Lower leg skin (tissue), 3 donors: ENCODE measurements around the gene PSMD2.

ENCODE experiments used
- CTCF ChIP-seq, 3 donors: fragments of 450-650 bp; IDR thresholded peaks; one replicate each; pipeline ENCODE4 v1.5.1; 2016; ENCODE audit warnings: antibody characterized with exemption in 3 of 3, mild to moderate bottlenecking in 3 of 3, moderate library complexity in 2 of 3
- POLR2A ChIP-seq, 2 donors: fragments of 450-650 bp; IDR thresholded peaks; one replicate each; pipeline ENCODE4 v1.6.1; 2016 to 2017; ENCODE audit warnings: antibody characterized with exemption in 2 of 2, mild to moderate bottlenecking in 1 of 2, moderate library complexity in 1 of 2

DNA sequence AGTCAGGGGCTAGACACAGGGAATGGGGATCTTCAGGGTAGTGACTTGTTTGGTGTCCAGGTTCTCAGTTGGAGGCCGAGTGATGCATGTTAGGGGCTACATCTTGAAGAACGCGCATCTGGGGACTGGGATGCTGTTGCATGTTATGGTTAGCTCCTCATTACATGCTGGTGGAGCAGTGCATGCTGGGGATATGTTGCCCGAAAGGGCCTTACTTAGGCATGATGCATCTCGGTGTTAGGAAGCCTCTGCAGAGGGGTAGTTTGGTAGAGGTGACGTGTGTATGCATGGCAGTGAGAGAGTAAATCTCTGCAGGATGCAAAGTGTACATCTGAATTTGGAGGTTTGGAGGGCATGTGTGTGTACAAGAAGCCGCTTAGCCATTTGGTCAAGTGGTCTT is 17.8 kb downstream of the PSMD2 start:
- TF ChIP-seq CTCF (IDR thresholded peaks at IDR 0.05) (no peak), POLR2A (IDR thresholded peaks at IDR 0.05) (no peak)
